Trophoblast cell (in vitro differentiated cells and primary cell): ENCODE results near the gene POMGNT1.
A peak's percentile ranks its signal among the peaks of the same experiment; 100 is the strongest.

Source experiments
- DNase-seq, 2 donors: peaks; one replicate each; pipeline ENCODE4 v3.0.0-alpha.2; 2016
- H2AFZ ChIP-seq: 2 replicates; pipeline ENCODE4 v1.6.1; 2013; ENCODE audit warnings: low read length, moderate library complexity, mild to moderate bottlenecking; ENCODE audit not compliant: insufficient read depth, poor library complexity
- H2AK5ac ChIP-seq: 2 replicates; pipeline ENCODE4 v1.6.1; 2013; ENCODE audit warnings: mild to moderate bottlenecking, low read length
- H2BK120ac ChIP-seq: 2 replicates; pipeline ENCODE4 v1.6.1; 2013; ENCODE audit warnings: low read length, mild to moderate bottlenecking, moderate library complexity; ENCODE audit not compliant: insufficient read depth, poor library complexity
- H2BK12ac ChIP-seq: 2 replicates; pipeline ENCODE4 v1.6.1; 2013; ENCODE audit warnings: mild to moderate bottlenecking, low read length, moderate library complexity
- H2BK5ac ChIP-seq: 2 replicates; pipeline ENCODE4 v1.6.1; 2013; ENCODE audit warnings: low read length, low read depth, moderate library complexity, mild to moderate bottlenecking; ENCODE audit not compliant: poor library complexity
- H3K14ac ChIP-seq: 2 replicates; pipeline ENCODE4 v1.6.1; 2013; ENCODE audit warnings: mild to moderate bottlenecking, low read length
- H3K18ac ChIP-seq: 2 replicates; pipeline ENCODE4 v1.6.1; 2013; ENCODE audit warnings: mild to moderate bottlenecking, low read length
- H3K23ac ChIP-seq: 2 replicates; pipeline ENCODE4 v1.6.1; 2013; ENCODE audit warnings: low read length
- H3K27ac ChIP-seq: 2 replicates; pipeline ENCODE4 v1.5.1; 2013; ENCODE audit warnings: low read depth, mild to moderate bottlenecking, inconsistent platforms, low read length, moderate library complexity
- H3K27me3 ChIP-seq: 2 replicates; pipeline ENCODE4 v1.6.1; 2013; ENCODE audit warnings: inconsistent platforms, mild to moderate bottlenecking, low read length, moderate library complexity; ENCODE audit not compliant: insufficient read depth
- H3K36me3 ChIP-seq, 2 experiments: 1 replicate in 1 of 2; 2 replicates in 1 of 2; pipeline ENCODE4 v1.6.1; 2013; ENCODE audit warnings: low read length in 2 of 2, mild to moderate bottlenecking in 2 of 2, moderate library complexity in 1 of 2; ENCODE audit not compliant: insufficient read depth in 2 of 2, control insufficient read depth in 1 of 2
- H3K4ac ChIP-seq: 2 replicates; pipeline ENCODE4 v1.6.1; 2013; ENCODE audit warnings: low read depth, mild to moderate bottlenecking, low read length, moderate library complexity
- H3K4me1 ChIP-seq, 2 experiments: 1 replicate in 1 of 2; 2 replicates in 1 of 2; pipeline ENCODE4 v1.6.1; 2013; ENCODE audit warnings: low read length in 2 of 2, mild to moderate bottlenecking in 2 of 2, moderate library complexity in 1 of 2; ENCODE audit not compliant: insufficient read depth in 2 of 2, control insufficient read depth in 1 of 2
- H3K4me2 ChIP-seq: 2 replicates; pipeline ENCODE4 v1.6.1; 2013; ENCODE audit warnings: inconsistent platforms, mild to moderate bottlenecking, low read length, moderate library complexity
- H3K4me3 ChIP-seq: 2 replicates; pipeline ENCODE4 v1.5.1; 2013; ENCODE audit warnings: mild to moderate bottlenecking, low read depth, low read length, inconsistent platforms
- H3K79me1 ChIP-seq: one replicate; pipeline ENCODE4 v1.6.1; 2013; ENCODE audit warnings: low read length
- H3K79me2 ChIP-seq: 2 replicates; pipeline ENCODE4 v1.6.1; 2013; ENCODE audit warnings: low read length, mild to moderate bottlenecking; ENCODE audit not compliant: control insufficient read depth, insufficient read depth, poor library complexity
- H3K9ac ChIP-seq: 2 replicates; pipeline ENCODE4 v1.6.1; 2013; ENCODE audit warnings: mild to moderate bottlenecking, low read length
- H3K9me3 ChIP-seq: 2 replicates; pipeline ENCODE4 v1.6.1; 2013; ENCODE audit warnings: low read depth, mild to moderate bottlenecking, control low read depth, inconsistent platforms, low read length; ENCODE audit not compliant: insufficient read depth
- H4K12ac ChIP-seq: 2 replicates; pipeline ENCODE4 v1.6.1; 2013; ENCODE audit warnings: low read depth, mild to moderate bottlenecking, low read length, moderate library complexity
- H4K8ac ChIP-seq: 2 replicates; pipeline ENCODE4 v1.6.1; 2013; ENCODE audit warnings: low read depth, mild to moderate bottlenecking, low read length, moderate library complexity
- H4K91ac ChIP-seq: one replicate; pipeline ENCODE4 v1.6.1; 2013; ENCODE audit warnings: low read depth, mild to moderate bottlenecking, low read length, moderate library complexity
- WGBS: extraction: QIAGEN DNeasy Blood & Tissue Kit; methylation state at CpG from one replicate; pipeline ENCODE4 v1.1.7; 2013; ENCODE audit warnings: missing lambda C conversion rate; ENCODE audit not compliant: insufficient read length, insufficient coverage; ENCODE audit errors: extremely low coverage; 5-methylcytosine and 5-hydroxymethylcytosine counted together

Gene POMGNT1

GRCh38 chr1:46205141-46205540 is 6.9 kb upstream of the POMGNT1 start:
- Histone ChIP-seq H3K14ac (no peak overlapping the region), H2AK5ac (no peak overlapping the region), H3K9ac (no peak overlapping the region), H2BK120ac (no peak overlapping the region), H2BK5ac (no peak overlapping the region), H3K4me2 (no peak overlapping the region), H3K27me3 (no peaks in the 10 kb centered on the region), H3K4me3 (no peak overlapping the region), H4K8ac (peak overlapping the region; percentile 20), H3K79me2 (peaks cover 3% of the 10 kb centered on the region), H3K4me1 (peaks cover 4 to 6% of the 10 kb centered on the region in 2 experiments), H4K12ac (no peak overlapping the region), H3K27ac (no peak overlapping the region), H3K4ac (no peak overlapping the region), H3K18ac (no peak overlapping the region), H3K36me3 (no peaks in the 10 kb centered on the region), H3K23ac (no peak overlapping the region), H2BK12ac (no peak overlapping the region), H3K79me1 (peaks cover 4% of the 10 kb centered on the region), H2AFZ (no peak overlapping the region), H4K91ac (no peak overlapping the region), H3K9me3 (no peaks in the 10 kb centered on the region)
- WGBS = no CpG with 5 or more reads among the region's 3 CpGs
- DNase-seq = no peak

GRCh38 chr1:46204406-46204742 is 6.1 kb upstream of the POMGNT1 start:
- Histone ChIP-seq H3K4ac (no peak overlapping the region), H2AFZ (no peak overlapping the region), H3K4me1 (peaks cover 4 to 6% of the 10 kb centered on the region in 2 experiments), H3K9me3 (no peaks in the 10 kb centered on the region), H3K27me3 (no peaks in the 10 kb centered on the region), H4K91ac (no peak overlapping the region), H3K14ac (no peak overlapping the region), H3K79me2 (peaks cover 3% of the 10 kb centered on the region), H3K27ac (no peak overlapping the region), H2BK12ac (no peak overlapping the region), H2AK5ac (no peak overlapping the region), H2BK120ac (no peak overlapping the region), H4K8ac (no peak overlapping the region), H3K9ac (no peak overlapping the region), H3K23ac (no peak overlapping the region), H3K4me2 (no peak overlapping the region), H3K79me1 (peaks cover 4% of the 10 kb centered on the region), H2BK5ac (no peak overlapping the region), H3K36me3 (no peaks in the 10 kb centered on the region), H3K18ac (no peak overlapping the region), H4K12ac (no peak overlapping the region), H3K4me3 (no peak overlapping the region)
- WGBS = no CpG with 5 or more reads among the region's 5 CpGs
- no peak for DNase-seq

- WGBS = no CpG with 5 or more reads among the region's 14 CpGs
- Histone ChIP-seq H4K8ac (peak overlapping the region; percentile 68), H2BK5ac (no peak overlapping the region)
Measured at GRCh38 chr1:46203738-46204405, 5.6 kb upstream of the POMGNT1 start.

GRCh38 chr1:46199233-46199749 is 1.1 kb upstream of the POMGNT1 start:
- no peak overlapping the region for H3K9ac ChIP-seq
- H3K4ac ChIP-seq = no peak overlapping the region
- no peak overlapping the region for H4K91ac ChIP-seq
- no peak overlapping the region for H3K4me3 ChIP-seq
- peaks cover 12% of the 10 kb centered on the region for H3K79me2 ChIP-seq
- peaks cover 14% of the 10 kb centered on the region for H3K79me1 ChIP-seq
- no peak overlapping the region for H3K14ac ChIP-seq
- H3K4me1 ChIP-seq = peaks cover 5 to 8% of the 10 kb centered on the region in 2 experiments
- WGBS = no CpG with 5 or more reads among the region's 3 CpGs
- H3K18ac ChIP-seq = no peak overlapping the region
- no peak overlapping the region for H4K12ac ChIP-seq
- H3K9me3 ChIP-seq = no peaks in the 10 kb centered on the region
- H3K36me3 ChIP-seq = peaks cover 10 to 13% of the 10 kb centered on the region in 2 experiments
- no peak for DNase-seq
- no peak overlapping the region for H2AFZ ChIP-seq
- no peak overlapping the region for H2BK120ac ChIP-seq
- no peaks in the 10 kb centered on the region for H3K27me3 ChIP-seq
- no peak overlapping the region for H3K23ac ChIP-seq
- no peak overlapping the region for H4K8ac ChIP-seq
- H3K4me2 ChIP-seq = no peak overlapping the region
- H2BK5ac ChIP-seq = no peak overlapping the region
- no peak overlapping the region for H2AK5ac ChIP-seq
- H3K27ac ChIP-seq = no peak overlapping the region
- H2BK12ac ChIP-seq = no peak overlapping the region

More at GRCh38 chr1:46203738-46204405, 5.6 kb upstream of the POMGNT1 start:
- H3K9me3 ChIP-seq = no peaks in the 10 kb centered on the region
- H4K91ac ChIP-seq = peak overlapping the region; percentile 74
- DNase-seq = no peak
- peaks cover 4% of the 10 kb centered on the region for H3K79me1 ChIP-seq
- H2AFZ ChIP-seq = peak overlapping the region; percentile 91
- H3K27me3 ChIP-seq = no peaks in the 10 kb centered on the region
- H3K14ac ChIP-seq = peak overlapping the region; percentile 74
- H2AK5ac ChIP-seq = no peak overlapping the region
- H4K12ac ChIP-seq = no peak overlapping the region
- peaks cover 3% of the 10 kb centered on the region for H3K79me2 ChIP-seq
- peak overlapping the region; percentile 80 for H3K18ac ChIP-seq
- H3K4ac ChIP-seq = no peak overlapping the region
- H2BK12ac ChIP-seq = no peak overlapping the region
- peak overlapping the region; percentile 75 for H3K9ac ChIP-seq
- peak overlapping the region; percentile 54 for H2BK120ac ChIP-seq
- no peaks in the 10 kb centered on the region for H3K36me3 ChIP-seq
- H3K4me3 ChIP-seq = peak overlapping the region; percentile 85
- H3K4me1 ChIP-seq = peaks cover 4 to 6% of the 10 kb centered on the region in 2 experiments
- peak overlapping the region; percentile 98 for H3K4me2 ChIP-seq
- no peak overlapping the region for H3K23ac ChIP-seq
- H3K27ac ChIP-seq = no peak overlapping the region
